ENCODE results near the gene SYTL3.
"Not testable (repeated sequence)": the region's sequence is repeated elsewhere in the genome, so short reads cannot be mapped to it uniquely, and the experiment has no call there.

SYTL3 gene

GRCh38 chr6:158665332-158665731 is 15.5 kb downstream of the SYTL3 start:
- DNase-seq (ENCODE audit: low read depth): no peak

GRCh38 chr6:158666628-158667359 is 16.9 kb downstream of the SYTL3 start:
- DNase-seq (ENCODE audit: low read depth): no peak

DNA sequence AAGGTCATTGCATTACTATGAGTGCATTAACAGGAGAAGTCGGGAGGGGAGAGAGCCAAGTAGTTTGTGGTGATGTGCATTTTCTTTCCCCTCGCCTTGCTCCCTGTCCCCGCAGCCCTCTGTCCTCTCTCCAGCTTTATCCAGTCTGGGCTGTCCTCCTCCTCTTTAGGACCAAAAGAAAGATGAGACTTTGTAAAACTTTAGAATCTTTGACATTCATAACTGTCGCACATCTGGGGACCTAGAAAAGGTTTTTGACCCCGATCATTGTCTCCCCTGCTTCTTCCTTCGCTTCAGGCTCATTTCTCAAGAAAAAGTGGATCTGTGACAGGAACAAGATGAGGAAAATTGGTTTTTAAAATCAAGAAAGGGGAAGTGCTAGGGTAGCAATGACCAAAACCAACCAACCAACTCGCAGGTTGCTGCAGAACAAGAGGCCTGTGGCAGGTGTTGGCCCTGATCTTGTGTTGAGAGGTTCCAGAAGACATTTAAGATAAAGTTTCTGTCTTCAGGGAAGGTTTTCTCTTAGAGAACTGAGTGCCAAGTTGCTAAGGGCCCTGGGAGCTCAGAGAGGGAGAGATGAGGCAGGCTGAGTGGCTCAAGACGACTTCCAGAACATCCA is 17.6 kb downstream of the SYTL3 start:
- DNase-seq (ENCODE audit: low read depth): no peak

GRCh38 chr6:158668707-158669103 is 18.9 kb downstream of the SYTL3 start:
- DNase-seq (ENCODE audit: low read depth): no peak

DNA sequence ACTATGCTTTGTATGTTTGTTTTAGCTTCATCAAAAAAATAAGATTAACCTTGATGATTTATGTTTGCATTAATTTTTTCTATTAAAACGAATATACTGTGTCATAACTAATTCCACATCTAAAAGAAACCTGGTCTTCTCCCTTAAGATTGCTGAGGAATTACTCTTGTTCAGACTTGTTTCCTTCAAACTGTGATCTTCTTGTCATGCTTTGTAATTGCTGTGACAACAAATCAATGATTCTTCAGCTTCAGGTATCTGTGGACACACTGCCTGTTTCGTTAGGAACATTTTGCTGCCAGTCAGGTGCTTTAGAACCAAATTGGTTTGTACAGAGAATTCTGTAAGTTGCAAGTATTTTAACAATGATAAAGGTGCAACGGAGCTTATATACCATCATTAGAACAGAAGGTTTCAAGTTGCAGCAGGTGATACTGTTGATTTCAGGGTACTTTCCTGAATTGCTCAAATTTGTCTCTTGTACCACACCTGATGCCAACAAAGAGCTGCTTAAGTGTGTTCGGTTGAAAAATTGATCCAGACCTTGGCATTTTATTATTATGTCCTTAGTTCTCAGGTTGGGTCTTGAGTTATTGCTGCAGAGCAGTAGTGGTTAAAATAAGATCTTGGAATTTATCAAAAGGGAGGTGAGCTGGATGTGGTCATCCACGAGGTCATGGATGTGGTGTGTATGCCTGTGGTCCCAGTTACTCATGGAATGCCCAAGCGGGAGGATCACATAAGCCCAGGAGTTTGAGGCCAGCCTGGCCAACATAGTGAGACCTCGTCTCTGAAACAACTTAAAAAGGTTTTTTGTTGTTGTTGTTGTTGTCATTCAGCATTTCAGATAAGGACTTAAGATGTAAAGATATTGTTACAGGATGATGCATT is 19.5 kb downstream of the SYTL3 start:
- DNase-seq (ENCODE audit: low read depth): no peak

DNA sequence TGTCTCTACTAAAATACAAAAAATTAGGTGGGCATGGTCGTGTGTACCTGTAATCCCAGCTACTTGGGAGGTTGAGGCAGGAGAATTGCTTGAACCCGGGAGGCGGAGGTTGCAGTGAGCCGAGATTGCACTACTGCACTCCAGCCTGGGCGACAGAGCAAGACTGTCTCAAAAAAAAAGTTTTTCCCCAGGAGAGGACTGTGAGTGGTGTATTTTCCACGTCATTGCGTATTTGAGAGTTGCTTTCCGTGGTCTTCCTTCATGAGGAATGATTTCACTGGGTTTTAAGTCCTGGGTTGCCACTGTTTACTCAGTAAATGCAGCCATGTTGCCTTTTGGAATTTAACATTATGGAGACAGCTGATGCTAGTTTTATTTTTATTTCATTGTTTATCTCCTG is 22.3 kb downstream of the SYTL3 start:
- not testable (repeated sequence) for DNase-seq (ENCODE audit: low read depth)

- DNase-seq (ENCODE audit: low read depth): no peak
Measured at GRCh38 chr6:158672726-158673125, 22.9 kb downstream of the SYTL3 start.

- no peak for DNase-seq (ENCODE audit: low read depth)
Measured at GRCh38 chr6:158674342-158675131, 24.7 kb downstream of the SYTL3 start.

DNA sequence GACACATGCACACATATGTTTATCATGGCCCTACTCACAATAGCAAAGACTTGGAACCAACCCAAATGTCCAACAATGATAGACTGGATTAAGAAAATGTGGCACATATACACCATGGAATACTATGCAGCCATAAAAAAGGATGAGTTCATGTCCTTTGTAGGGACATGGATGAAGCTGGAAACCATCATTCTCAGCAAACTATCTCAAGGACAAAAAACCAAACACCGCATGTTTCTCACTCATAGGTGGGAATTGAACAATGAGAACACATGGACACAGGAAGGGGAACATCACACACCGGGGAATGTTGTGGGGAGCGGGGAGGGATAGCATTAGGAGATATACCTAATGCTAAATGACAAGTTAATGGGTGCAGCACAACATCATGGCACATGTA is 27.2 kb downstream of the SYTL3 start:
- DNase-seq (ENCODE audit: low read depth): not testable (repeated sequence)

DNA sequence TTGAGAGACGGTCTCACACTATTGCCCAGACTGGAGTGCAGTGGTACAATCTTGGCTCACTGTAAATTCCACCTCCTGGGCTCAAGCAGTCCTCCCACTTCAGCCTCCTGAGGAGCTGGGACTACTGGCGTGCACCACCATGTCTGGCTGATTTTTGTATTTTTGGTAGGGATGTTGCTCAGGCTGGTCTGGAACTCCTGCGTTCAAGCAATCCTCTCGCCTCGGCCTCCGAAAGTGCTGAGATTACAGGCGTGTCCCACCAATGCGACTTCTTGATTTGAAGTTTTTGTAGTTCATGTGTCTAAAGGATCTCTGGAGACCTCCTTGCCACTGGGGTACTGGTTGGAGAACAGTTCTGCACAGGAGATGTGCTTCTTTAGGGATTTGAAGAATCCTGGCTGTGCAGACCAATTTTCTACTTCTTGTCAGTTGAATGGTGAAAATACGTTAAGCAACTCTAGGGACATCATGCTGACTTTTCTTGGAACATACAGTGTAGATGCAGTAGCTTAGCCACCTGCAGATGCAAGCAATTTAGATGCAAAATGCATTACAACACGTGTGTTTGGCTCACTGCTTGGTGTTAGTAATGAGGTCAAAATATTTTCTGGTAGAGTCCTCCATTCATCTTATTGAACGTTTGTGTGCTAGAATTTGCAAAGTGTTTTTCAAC is 28.2 kb downstream of the SYTL3 start:
- no peak for DNase-seq (ENCODE audit: low read depth)

- DNase-seq (ENCODE audit: low read depth): no peak
Measured at GRCh38 chr6:158680015-158680414, 30.2 kb downstream of the SYTL3 start.

GRCh38 chr6:158680481-158680880 is 30.6 kb downstream of the SYTL3 start:
- DNase-seq (ENCODE audit: low read depth): no peak

DNA sequence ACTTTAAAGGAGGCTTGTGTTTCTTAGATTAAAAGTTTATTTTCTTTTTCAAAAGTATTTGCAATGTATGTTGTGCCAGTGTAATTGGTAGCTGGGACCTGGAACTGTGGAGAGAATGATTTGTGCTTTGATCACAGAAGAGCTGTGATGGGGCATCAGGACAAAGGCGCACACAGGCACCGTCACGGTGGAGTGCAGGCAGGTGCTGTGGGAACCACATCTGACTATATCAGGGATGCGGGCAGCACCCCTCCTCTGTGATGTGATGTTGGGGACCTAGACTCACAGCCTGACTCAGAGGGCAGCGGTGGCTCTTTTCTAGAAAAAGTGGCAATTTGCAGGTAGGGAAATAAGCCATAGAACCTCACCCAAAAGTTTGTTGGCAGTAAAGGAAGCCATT is 34.5 kb downstream of the SYTL3 start:
- no peak for DNase-seq (ENCODE audit: low read depth)

DNA sequence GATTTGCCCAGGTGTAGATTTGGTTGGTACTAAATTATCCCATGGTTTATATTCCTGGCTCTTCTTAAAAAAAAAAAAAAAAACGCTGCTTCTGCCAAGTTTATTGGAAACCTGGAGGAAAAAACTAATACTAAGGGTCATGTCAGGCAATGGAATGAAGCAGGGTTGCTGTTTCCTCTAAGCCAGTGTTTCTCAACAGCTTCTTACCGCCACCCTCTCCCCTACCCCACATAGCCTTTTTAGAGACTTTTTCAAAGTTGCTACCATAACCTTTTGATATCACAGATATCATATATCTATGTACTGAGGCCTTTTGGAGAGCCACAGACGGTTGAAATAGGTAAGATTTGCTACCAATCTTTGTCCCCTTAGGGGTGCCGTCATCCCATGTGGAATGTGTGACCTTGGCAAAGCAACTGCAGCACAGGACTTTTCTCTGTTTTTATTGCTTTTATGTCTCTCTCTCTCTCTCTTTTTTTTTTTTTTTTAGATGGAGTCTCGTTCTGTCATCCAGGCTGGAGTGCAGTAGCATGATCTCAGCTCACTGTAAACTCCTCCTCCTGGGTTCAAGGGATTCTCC is 35.0 kb downstream of the SYTL3 start:
- no peak for DNase-seq (ENCODE audit: low read depth)

- DNase-seq (ENCODE audit: low read depth): no peak
Measured at GRCh38 chr6:158686311-158686710, 36.5 kb downstream of the SYTL3 start.

- DNase-seq (ENCODE audit: low read depth): no peak
Measured at GRCh38 chr6:158686791-158687381, 37.0 kb downstream of the SYTL3 start.

GRCh38 chr6:158687506-158687905 is 37.7 kb downstream of the SYTL3 start:
- DNase-seq (ENCODE audit: low read depth): no peak

DNA sequence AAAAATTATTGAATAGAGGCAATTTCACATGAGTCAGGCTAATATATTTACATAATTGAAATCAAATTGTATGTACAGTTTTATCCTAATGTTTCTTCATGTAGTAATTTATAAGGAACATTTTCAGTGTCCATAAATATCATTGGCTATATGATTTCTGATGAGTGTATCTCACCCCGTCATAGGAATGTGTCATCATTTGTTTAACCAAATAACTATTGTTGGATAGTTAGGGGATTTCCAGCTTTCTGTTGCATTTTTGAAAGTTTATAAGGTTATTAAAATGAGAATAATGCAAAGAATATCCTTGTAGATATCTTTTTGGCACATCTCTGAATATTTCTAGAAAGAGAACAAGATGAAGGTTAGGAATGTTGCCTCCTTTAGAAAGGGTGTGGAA is 39.0 kb downstream of the SYTL3 start:
- DNase-seq (ENCODE audit: low read depth): no peak

DNA sequence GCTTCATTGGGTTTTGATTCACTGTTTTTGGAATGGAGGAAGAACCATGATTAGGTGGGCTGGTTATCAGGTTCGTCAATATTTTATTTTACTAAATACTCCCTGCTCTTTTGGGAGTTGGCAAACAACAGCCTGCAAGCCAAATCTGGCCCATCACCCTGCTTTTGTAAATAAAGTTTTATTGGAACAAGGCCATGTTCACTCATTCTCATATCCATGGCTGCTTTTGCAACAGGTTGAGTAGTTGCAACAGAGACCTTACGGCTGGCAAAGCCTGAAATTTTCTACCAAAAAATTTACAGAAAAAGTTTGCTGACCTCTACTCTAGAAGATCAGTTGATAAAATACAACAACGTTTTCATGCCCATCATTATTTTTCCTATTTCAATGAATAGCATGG is 45.1 kb downstream of the SYTL3 start:
- no peak for DNase-seq (ENCODE audit: low read depth)

DNA sequence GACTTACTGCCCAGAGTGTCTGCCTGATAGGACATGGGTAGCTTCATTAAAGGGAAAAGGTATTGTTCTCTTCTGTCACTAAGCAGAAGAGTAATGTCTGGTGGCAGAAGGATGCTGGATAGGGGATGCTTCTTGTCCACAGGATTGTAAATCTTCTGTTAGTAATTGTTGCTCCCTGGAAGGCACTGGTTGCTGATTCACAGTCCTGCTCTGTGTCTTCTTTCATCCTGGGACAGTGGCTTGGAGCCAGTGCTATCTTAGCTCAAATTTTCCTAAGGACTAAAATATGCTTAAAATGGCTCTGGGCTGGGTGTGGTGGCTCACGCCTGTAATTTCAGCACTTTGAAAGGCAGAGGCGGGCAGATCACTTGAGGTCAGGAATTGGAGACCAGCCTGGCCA is 48.0 kb downstream of the SYTL3 start:
- DNase-seq (ENCODE audit: low read depth): no peak

- no peak for DNase-seq (ENCODE audit: low read depth)
Measured at GRCh38 chr6:158698931-158699330, 49.1 kb downstream of the SYTL3 start.

All from stimulated activated CD8-positive, alpha-beta memory T cell treated with anti-CD3 and anti-CD28 coated beads, Interleukin-4, amount 100 ng/mL, for 24 hours (primary cell).